Sigmoid colon (tissue), 7 donors: Measurements from ENCODE around the gene SLC30A4. TPM values are rescaled to one million over a fixed set of nuclear protein-coding genes. Genes with fewer than 3 reads are reported as not detected.
A peak's percentile ranks its signal among the peaks of the same experiment; 100 is the strongest.

Source experiments
- DNase-seq: peaks from one replicate; pipeline ENCODE4 v3.0.0-alpha.2; 2019
- H3K27ac ChIP-seq, 4 donors: fragments of 200-600 bp; sonication (generic); one replicate each; pipeline ENCODE4 v1.5.1; 2016 to 2019; ENCODE audit warnings: mild to moderate bottlenecking in 1 of 4
- H3K27me3 ChIP-seq, 3 donors: fragments of 200-600 bp; sonication (generic); one replicate each; pipeline ENCODE4 v1.5.1; 2019; ENCODE audit warnings: mild to moderate bottlenecking in 1 of 3
- H3K36me3 ChIP-seq, 4 donors: fragments of 200-600 bp; sonication (generic); one replicate each; pipeline ENCODE4 v1.5.1; 2016 to 2019
- H3K4me1 ChIP-seq, 4 donors: fragments of 200-600 bp; sonication (generic); one replicate each; pipeline ENCODE4 v1.5.1; 2017 to 2019
- H3K4me3 ChIP-seq, 4 donors: fragments of 200-600 bp; sonication (generic); one replicate each; pipeline ENCODE4 v1.5.1; 2017 to 2019; ENCODE audit warnings: mild to moderate bottlenecking in 2 of 4, moderate library complexity in 1 of 4
- H3K9me3 ChIP-seq, 4 donors: fragments of 200-600 bp in 3 of 4; sonication (generic) in 3 of 4; one replicate each; pipeline versions ENCODE4 v1.5.1 to v1.6.1; 2013 to 2019
- CTCF ChIP-seq, 4 experiments: fragments of 450-650 bp in 3 of 4; fragments of 200-600 bp in 1 of 4; IDR thresholded peaks; one replicate each; pipeline ENCODE4 v1.5.1; 2016 to 2019; ENCODE audit warnings: antibody characterized with exemption in 4 of 4, mild to moderate bottlenecking in 3 of 4, moderate library complexity in 2 of 4
- EP300 ChIP-seq, 4 donors: sonication (generic); formaldehyde crosslinking; IDR thresholded peaks; one replicate each; pipeline ENCODE4 v1.6.1; 2017; ENCODE audit warnings: antibody characterized with exemption in 4 of 4
- POLR2A ChIP-seq, 2 donors: fragments of 450-650 bp; IDR thresholded peaks; one replicate each; pipeline ENCODE4 v1.6.1; 2016; ENCODE audit warnings: antibody characterized with exemption in 2 of 2, mild to moderate bottlenecking in 2 of 2, moderate library complexity in 2 of 2
- POLR2AphosphoS5 ChIP-seq, 4 donors: sonication (generic); formaldehyde crosslinking; IDR thresholded peaks; one replicate each; pipeline ENCODE4 v1.6.1; 2017; ENCODE audit warnings: antibody characterized with exemption in 4 of 4
- WGBS, 2 donors: extraction: QIAGEN DNeasy Blood & Tissue Kit; methylation state at CpG; one replicate each; pipeline ENCODE4 v1.1.7; 2013; 5-methylcytosine and 5-hydroxymethylcytosine counted together
- intact Hi-C: fragments of 100-400 bp; cut with DNase I; formaldehyde crosslinking; loops from one replicate; pipeline ENCODE4 v1.15.1; 2023
- polyA plus RNA-seq, 3 donors: library from polyadenylated mRNA; stranded (reverse); fragments of 200-250 nt; gene quantifications; one replicate each; pipeline ENCODE4 v1.2.3, GENCODE V29; 2013
- total RNA-seq, 4 donors: library from RNA; depleted of rRNA; stranded (reverse); fragments of >200 nt; gene quantifications; one replicate each; pipeline ENCODE4 v1.1.0, GENCODE V29; 2016
- donor health status: healthy with polysubstance abuse.
- donor health status: Bipolar disorder and iron deficiency.
- donor health status: healthy.

SLC30A4 gene
- total and polyA plus RNA-seq, 7 donors: 3.3 to 11.6 (median 9.2) TPM

GRCh38 chr15:45457641-45458539 is 64.7 kb downstream of the SLC30A4 start:
- DNase-seq: peak; percentile 78
- 4 to 9% methylated on average over 17 of the region's 17 CpGs for WGBS, 2 donors
- TF ChIP-seq CTCF (IDR thresholded peaks at IDR 0.05) (peak; percentile 51 to 89 (median 84)), EP300 (IDR thresholded peaks at IDR 0.05) (no peak), POLR2AphosphoS5 (IDR thresholded peaks at IDR 0.05) (peak in 1 of 4 donors; percentile 8)
- Histone ChIP-seq H3K9me3 (no peaks in the 10 kb centered on the region), H3K27ac (peak overlapping the region; percentile 79 to 82 (median 80)), H3K36me3 (no peaks in the 10 kb centered on the region), H3K4me1 (peaks cover 0 to 18% (median 14%) of the 10 kb centered on the region in 4 donors), H3K27me3 (no peaks in the 10 kb centered on the region), H3K4me3 (peak overlapping the region; percentile 30 to 52 (median 48))
- intact Hi-C loops: loop anchor here (1.0 to 5.0 kb wide), 4 partner anchors 65 to 291 kb away; partner anchors contain the start of gene SLC30A4

- intact Hi-C loops: loop anchor here (5.0 kb wide), 1 partner anchor 290 kb away; no protein-coding TSS in a partner anchor
- peak overlapping the region; percentile 52 to 82 (median 79) for H3K27ac ChIP-seq
- TF ChIP-seq CTCF (IDR thresholded peaks at IDR 0.05): no peak
- no peak for TF ChIP-seq EP300 (IDR thresholded peaks at IDR 0.05)
- TF ChIP-seq POLR2A (IDR thresholded peaks at IDR 0.05): no peak
- TF ChIP-seq POLR2AphosphoS5 (IDR thresholded peaks at IDR 0.05): no peak
Observed at GRCh38 chr15:45457220-45457619, 65.3 kb downstream of the SLC30A4 start.

GRCh38 chr15:45456212-45457106 is 66.1 kb downstream of the SLC30A4 start:
- H3K27ac ChIP-seq: peak overlapping the region; percentile 52 to 82 (median 79)
- peak in 3 of 4 donors; percentile 59 to 84 (median 76) for TF ChIP-seq POLR2AphosphoS5 (IDR thresholded peaks at IDR 0.05)
- peak in 2 of 4 donors; percentile 55 to 78 for TF ChIP-seq EP300 (IDR thresholded peaks at IDR 0.05)
- no peak for TF ChIP-seq POLR2A (IDR thresholded peaks at IDR 0.05)
- no peak for TF ChIP-seq CTCF (IDR thresholded peaks at IDR 0.05)

More at GRCh38 chr15:45457220-45457619, 65.3 kb downstream of the SLC30A4 start:
- H3K36me3 ChIP-seq: no peaks in the 10 kb centered on the region
- H3K4me3 ChIP-seq: no peak overlapping the region
- peaks cover 0 to 18% (median 14%) of the 10 kb centered on the region in 4 donors for H3K4me1 ChIP-seq
- H3K27me3 ChIP-seq: no peaks in the 10 kb centered on the region
- H3K9me3 ChIP-seq: no peaks in the 10 kb centered on the region
- 12 to 29% methylated on average over 5 of the region's 5 CpGs for WGBS, 2 donors
- no peak for DNase-seq

GRCh38 chr15:45454814-45455213 is 67.7 kb downstream of the SLC30A4 start:
- TF ChIP-seq POLR2A (IDR thresholded peaks at IDR 0.05) (no peak), CTCF (IDR thresholded peaks at IDR 0.05) (no peak), EP300 (IDR thresholded peaks at IDR 0.05) (no peak), POLR2AphosphoS5 (IDR thresholded peaks at IDR 0.05) (peak in 1 of 4 donors; percentile 18)
- no peaks in the 10 kb centered on the region for H3K27me3 ChIP-seq
- peak overlapping the region in 1 of 4 donors; percentile 51 for H3K27ac ChIP-seq
- intact Hi-C loops: loop anchor here (5.0 kb wide), 1 partner anchor 288 kb away; no protein-coding TSS in a partner anchor
- WGBS, 2 donors: 4 to 18% methylated on average over 8 of the region's 8 CpGs
- peaks cover 0 to 18% (median 14%) of the 10 kb centered on the region in 4 donors for H3K4me1 ChIP-seq
- H3K4me3 ChIP-seq: no peak overlapping the region
- no peaks in the 10 kb centered on the region for H3K36me3 ChIP-seq
- no peaks in the 10 kb centered on the region for H3K9me3 ChIP-seq
- peak; percentile 80 for DNase-seq

More at GRCh38 chr15:45456212-45457106, 66.1 kb downstream of the SLC30A4 start:
- Histone ChIP-seq H3K9me3 (no peaks in the 10 kb centered on the region), H3K4me3 (no peak overlapping the region), H3K4me1 (peaks cover 0 to 18% (median 14%) of the 10 kb centered on the region in 4 donors), H3K27me3 (no peaks in the 10 kb centered on the region), H3K36me3 (no peaks in the 10 kb centered on the region)
- 59 to 68% methylated on average over 22 of the region's 22 CpGs for WGBS, 2 donors
- intact Hi-C loops: loop anchor here (1.0 to 5.0 kb wide), 2 partner anchors 26 to 289 kb away; no protein-coding TSS in a partner anchor
- DNase-seq: peak; percentile 89
